Heart left ventricle (tissue), 16 donors: ENCODE results near the gene CCNJL. TPM values are rescaled to one million over a fixed set of nuclear protein-coding genes. Genes with fewer than 3 reads are reported as not detected.
A peak's percentile ranks its signal among the peaks of the same experiment; 100 is the strongest.

ENCODE experiments used
- ATAC-seq, 4 donors: fragments of 200-7000 bp; cut with Tn5 transposase; one replicate each; pipeline ENCODE4 v1.9.1; 2020 to 2022; ENCODE audit warnings: moderate library complexity in 4 of 4, mild to moderate bottlenecking in 3 of 4, moderate number of reproducible peaks in 1 of 4
- DNase-seq, 5 donors: peaks; one replicate each; pipeline ENCODE4 v3.0.0-alpha.2; 2020
- H3K27ac ChIP-seq, 12 donors: fragments of 200-600 bp; sonication (generic) in 4 of 12; one replicate each; pipeline versions ENCODE4 v1.5.0 to v1.8.0; 2016 to 2022; ENCODE audit warnings: mild to moderate bottlenecking in 2 of 12
- H3K27me3 ChIP-seq, 9 donors: fragments of 200-600 bp; sonication (generic) in 2 of 9; one replicate each; pipeline versions ENCODE4 v1.5.1 to v1.8.0; 2016 to 2022; ENCODE audit warnings: mild to moderate bottlenecking in 3 of 9
- H3K36me3 ChIP-seq, 9 donors: fragments of 200-600 bp; sonication (generic) in 2 of 9; one replicate each; pipeline versions ENCODE4 v1.5.0 to v1.8.0; 2018 to 2022; ENCODE audit warnings: mild to moderate bottlenecking in 2 of 9
- H3K4me1 ChIP-seq, 12 donors: fragments of 200-600 bp; sonication (generic) in 4 of 12; one replicate each; pipeline versions ENCODE4 v1.5.0 to v1.8.0; 2016 to 2022; ENCODE audit warnings: mild to moderate bottlenecking in 3 of 12
- H3K4me3 ChIP-seq, 12 donors: fragments of 200-600 bp; sonication (generic) in 4 of 12; one replicate each; pipeline versions ENCODE4 v1.5.0 to v1.8.0; 2017 to 2022; ENCODE audit warnings: mild to moderate bottlenecking in 9 of 12, moderate library complexity in 4 of 12
- H3K9me3 ChIP-seq, 12 donors: fragments of 200-600 bp; sonication (generic) in 4 of 12; one replicate each; pipeline versions ENCODE4 v1.5.0 to v1.8.0; 2016 to 2022; ENCODE audit warnings: mild to moderate bottlenecking in 1 of 12
- CTCF ChIP-seq, 12 donors: fragments of 200-600 bp; sonication (generic) in 4 of 12; IDR thresholded peaks; one replicate each; pipeline versions ENCODE4 v1.5.0 to v1.8.0; 2018 to 2022; ENCODE audit warnings: antibody characterized with exemption in 12 of 12, mild to moderate bottlenecking in 5 of 12
- POLR2A ChIP-seq, 2 donors: fragments of 450-650 bp; IDR thresholded peaks; one replicate each; pipeline ENCODE4 v1.6.1; 2017; ENCODE audit warnings: antibody characterized with exemption in 2 of 2, mild to moderate bottlenecking in 2 of 2, moderate library complexity in 2 of 2
- WGBS, 4 donors: extraction: QIAGEN DNeasy Blood & Tissue Kit in 2 of 4; methylation state at CpG; one replicate each; pipeline versions ENCODE4 v1.1.5 to v1.1.7; 2013 to 2018; 5-methylcytosine and 5-hydroxymethylcytosine counted together
- intact Hi-C, 10 donors: fragments of 100-400 bp; cut with DNase I; formaldehyde crosslinking; loops; one replicate each; pipeline versions ENCODE4 v1.11.1 to v1.14.2; 2022
- polyA plus RNA-seq, 2 donors: library from polyadenylated mRNA; stranded (reverse); fragments of 200-250 nt; gene quantifications; one replicate each; pipeline ENCODE4 v1.2.3, GENCODE V29; 2013
- total RNA-seq, 9 donors: library from RNA; depleted of rRNA in 2 of 9; stranded (reverse); fragments of >200 nt in 2 of 9; fragmentation: NEBNext Ultra II Directional in 3 of 9; extraction: Animal tissue kit (Norgen Biotek cat#: 25700) in 3 of 9; gene quantifications; one replicate each; pipeline versions ENCODE4 v1.1.0 to v1.2.4, GENCODE V29; 2016 to 2023
- donor health status: ischemic (EF 13 %, LVEDD 7.1; RV severe dilation, severe dysfunction).
- donor health status: healthy with polysubstance abuse.
- donor health status: DM: no; HTN: yes; CAD: no.
- donor health status: DM: no; HTN: no; CAD: no.
- donor health status: ischemic (EF 25% LVEDD 6.9; RV normal size, moderate dysfunction).
- donor health status: ischemic (EF 25% LVEDD 5.7; RV mildly dilated, moderate dysfunction).
- donor health status: healthy.
- donor health status: DM: yes; HTN: yes; CAD: no.
- donor health status: ischemic (EF 35%, LVEDD 5.7; RV mildly dilated, moderate dysfunction).
- donor health status: nonischemic (EF 11% LVEDD 7.7; RV severe dilation, severe dysfunction).
- donor health status: DM: yes; HTN: yes; CAD: no.
- donor health status: PGD.
- donor health status: ischemic (EF 29% LVEDD 5.4; RV normal size, mild dysfunction).
- donor health status: nonischemic (EF 23%, LVEDD 6.1; RV moderate dilation, normal function).

CCNJL gene
- total and polyA plus RNA-seq, 11 donors, result 3.5 to 12.4 (median 7.2) TPM

GRCh38 chr5:160274483-160274931, 37.9 kb downstream of the CCNJL start:
- peaks cover 0 to 28% (median 9%) of the 10 kb centered on the region in 9 donors for H3K36me3 ChIP-seq
- TF ChIP-seq POLR2A (IDR thresholded peaks at IDR 0.05) (no peak), CTCF (IDR thresholded peaks at IDR 0.05) (no peak)
- H3K27me3 ChIP-seq, result no peaks in the 10 kb centered on the region
- 64 to 75% (median 68%) methylated on average over 5 of the region's 5 CpGs for WGBS, 4 donors
- H3K9me3 ChIP-seq, result no peaks in the 10 kb centered on the region
- H3K4me3 ChIP-seq, result no peak overlapping the region
- H3K27ac ChIP-seq, result no peak overlapping the region
- H3K4me1 ChIP-seq, result peaks cover 0 to 27% (median 18%) of the 10 kb centered on the region in 12 donors
- DNase-seq, result no peak
- no peak for ATAC-seq
- intact Hi-C loops, result loop anchor here in 1 of 10 donors (5.0 kb wide), 1 partner anchor 38 kb away; the partner anchor contains the start of gene CCNJL

DNA sequence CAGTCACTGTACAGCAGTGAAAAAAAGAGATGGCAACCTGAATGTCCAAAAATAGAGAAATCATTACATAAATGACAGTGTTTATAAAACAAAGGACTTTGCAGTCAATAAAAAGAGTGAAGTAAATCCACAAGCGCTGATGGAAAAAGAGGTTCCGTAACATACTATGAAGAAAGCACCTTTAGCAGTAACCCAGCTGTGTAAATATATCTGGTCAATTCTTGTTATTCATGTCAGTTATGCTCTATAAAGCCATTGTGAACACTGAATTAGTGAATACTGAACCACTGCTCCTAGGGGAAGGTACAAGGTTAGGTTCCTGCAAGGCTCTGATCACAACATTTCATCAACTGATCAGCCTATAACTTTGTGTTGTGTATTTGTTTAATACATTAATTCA, 39.5 kb downstream of the CCNJL start:
- WGBS, 4 donors, result 97 to 98% (median 98%) methylated on average over 2 of the region's 2 CpGs
- TF ChIP-seq CTCF (IDR thresholded peaks at IDR 0.05), result no peak
- no peak for TF ChIP-seq POLR2A (IDR thresholded peaks at IDR 0.05)
- peaks cover 0 to 18% (median 0%) of the 10 kb centered on the region in 9 donors for H3K36me3 ChIP-seq
- no peak overlapping the region for H3K4me3 ChIP-seq
- no peak overlapping the region for H3K27ac ChIP-seq
- H3K27me3 ChIP-seq, result no peaks in the 10 kb centered on the region
- DNase-seq (no peak), ATAC-seq (no peak)
- intact Hi-C loops, result loop anchor here in 1 of 10 donors (5.0 kb wide), 1 partner anchor 39 kb away; the partner anchor contains the start of gene CCNJL
- H3K9me3 ChIP-seq, result no peaks in the 10 kb centered on the region
- H3K4me1 ChIP-seq, result peaks cover 0 to 41% (median 30%) of the 10 kb centered on the region in 12 donors

- no peak for ATAC-seq
- TF ChIP-seq POLR2A (IDR thresholded peaks at IDR 0.05) (no peak), CTCF (IDR thresholded peaks at IDR 0.05) (no peak)
- Histone ChIP-seq H3K36me3 (peaks cover 0 to 16% (median 0%) of the 10 kb centered on the region in 9 donors), H3K9me3 (no peaks in the 10 kb centered on the region), H3K4me1 (peaks cover 0 to 41% (median 30%) of the 10 kb centered on the region in 12 donors), H3K27ac (peak overlapping the region in 1 of 12 donors; percentile 81), H3K4me3 (no peak overlapping the region), H3K27me3 (no peaks in the 10 kb centered on the region)
- no peak for DNase-seq
- intact Hi-C loops, result loop anchor here in 1 of 10 donors (5.0 kb wide), 1 partner anchor 40 kb away; the partner anchor contains the start of gene CCNJL
- 73 to 81% (median 79%) methylated on average over 3 of the region's 3 CpGs for WGBS, 4 donors
These were observed 40.1 kb downstream of the CCNJL start for GRCh38 chr5:160272264-160272663.

GRCh38 chr5:160271836-160272235, 40.5 kb downstream of the CCNJL start:
- no peaks in the 10 kb centered on the region for H3K27me3 ChIP-seq
- no peak overlapping the region for H3K4me3 ChIP-seq
- peaks cover 0 to 41% (median 30%) of the 10 kb centered on the region in 12 donors for H3K4me1 ChIP-seq
- WGBS, 4 donors, result 53 to 70% (median 55%) methylated on average over 6 of the region's 6 CpGs
- DNase-seq, result no peak
- ATAC-seq, result no peak
- H3K36me3 ChIP-seq, result peaks cover 0 to 12% (median 0%) of the 10 kb centered on the region in 9 donors
- no peaks in the 10 kb centered on the region for H3K9me3 ChIP-seq
- TF ChIP-seq CTCF (IDR thresholded peaks at IDR 0.05), result no peak
- TF ChIP-seq POLR2A (IDR thresholded peaks at IDR 0.05), result no peak
- intact Hi-C loops, result loop anchor here in 1 of 10 donors (5.0 kb wide), 1 partner anchor 40 kb away; the partner anchor contains the start of gene CCNJL
- peak overlapping the region in 2 of 12 donors; percentile 31 to 81 for H3K27ac ChIP-seq
